Hepatocyte (in vitro differentiated cells): Measurements from ENCODE around the gene RNF130.

ENCODE experiments used
- EZH2phosphoT487 ChIP-seq: fragments of 200-600 bp; sonication (generic); IDR thresholded peaks from one replicate; pipeline ENCODE4 v1.6.1; 2018; ENCODE audit warnings: antibody characterized with exemption, mild to moderate bottlenecking, low read depth, moderate library complexity; ENCODE audit not compliant: unreplicated experiment, severe bottlenecking
- TF ChIP-seq, protein P1 (sequence below): fragments of 200-600 bp; sonication (generic); IDR thresholded peaks from 2 replicates; pipeline ENCODE4 v1.5.1; 2016; ENCODE audit warnings: antibody characterized with exemption, mild to moderate bottlenecking; ENCODE audit not compliant: poor library complexity

DNA sequence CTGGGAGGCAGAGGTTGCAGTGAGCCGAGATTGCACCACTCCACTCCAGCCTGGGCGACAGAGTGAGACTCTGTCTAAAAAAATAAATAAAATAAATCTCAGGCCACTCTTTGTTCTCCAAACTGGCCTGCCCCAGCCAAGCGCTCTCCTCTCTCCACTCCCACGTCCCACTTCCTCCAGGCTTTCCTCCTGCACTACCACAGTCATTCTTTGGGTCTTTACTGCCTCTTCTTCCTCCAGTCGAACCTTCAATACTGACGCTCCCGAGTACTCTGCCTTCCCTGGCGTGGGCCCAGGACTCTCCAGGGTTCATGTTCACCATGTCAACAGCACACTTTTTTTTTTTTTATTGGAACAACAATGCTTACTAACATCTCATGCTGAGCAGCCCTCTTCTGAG, 23.9 kb downstream of the RNF130 start:
- TF ChIP-seq, protein P1, sequence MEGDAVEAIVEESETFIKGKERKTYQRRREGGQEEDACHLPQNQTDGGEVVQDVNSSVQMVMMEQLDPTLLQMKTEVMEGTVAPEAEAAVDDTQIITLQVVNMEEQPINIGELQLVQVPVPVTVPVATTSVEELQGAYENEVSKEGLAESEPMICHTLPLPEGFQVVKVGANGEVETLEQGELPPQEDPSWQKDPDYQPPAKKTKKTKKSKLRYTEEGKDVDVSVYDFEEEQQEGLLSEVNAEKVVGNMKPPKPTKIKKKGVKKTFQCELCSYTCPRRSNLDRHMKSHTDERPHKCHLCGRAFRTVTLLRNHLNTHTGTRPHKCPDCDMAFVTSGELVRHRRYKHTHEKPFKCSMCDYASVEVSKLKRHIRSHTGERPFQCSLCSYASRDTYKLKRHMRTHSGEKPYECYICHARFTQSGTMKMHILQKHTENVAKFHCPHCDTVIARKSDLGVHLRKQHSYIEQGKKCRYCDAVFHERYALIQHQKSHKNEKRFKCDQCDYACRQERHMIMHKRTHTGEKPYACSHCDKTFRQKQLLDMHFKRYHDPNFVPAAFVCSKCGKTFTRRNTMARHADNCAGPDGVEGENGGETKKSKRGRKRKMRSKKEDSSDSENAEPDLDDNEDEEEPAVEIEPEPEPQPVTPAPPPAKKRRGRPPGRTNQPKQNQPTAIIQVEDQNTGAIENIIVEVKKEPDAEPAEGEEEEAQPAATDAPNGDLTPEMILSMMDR: no peak
- TF ChIP-seq EZH2phosphoT487: no peak
